K562 (cell line): Measurements from ENCODE around the gene SERPINE1. TPM values are rescaled to one million over a fixed set of nuclear protein-coding genes. Genes with fewer than 3 reads are reported as not detected.

Experiments
- HLTF ChIP-seq: fragments of 450-650 bp; IDR thresholded peaks from 2 replicates; pipeline ENCODE4 v1.6.1; 2016
- JUND ChIP-seq, 2 experiments: IDR thresholded peaks; 2 replicates in 1 of 2; 3 replicates in 1 of 2; pipeline ENCODE4 v1.6.1; 2011; ENCODE audit warnings: borderline replicate concordance in 2 of 2, low read depth in 2 of 2, low read length in 2 of 2, improper control_type of control experiment in 1 of 2, missing biosample characterization in 1 of 2, missing genetic modification characterization in 1 of 2, missing genetic modification reagents in 1 of 2
- NCOA1 ChIP-seq: fragments of 450-650 bp; IDR thresholded peaks from 2 replicates; pipeline ENCODE4 v1.6.1; 2016; ENCODE audit warnings: low read depth
- RAD51 ChIP-seq: fragments of 450-650 bp; IDR thresholded peaks from 2 replicates; pipeline ENCODE4 v1.7.1; 2016; ENCODE audit warnings: low read depth, mild to moderate bottlenecking, borderline replicate concordance
- TEAD4 ChIP-seq, 2 experiments: sonication (generic) in 1 of 2; formaldehyde crosslinking in 1 of 2; IDR thresholded peaks; 2 replicates each; pipeline versions ENCODE4 v1.6.1 to v1.8.0; 2012 to 2022; ENCODE audit warnings: borderline replicate concordance in 1 of 2, inconsistent platforms in 1 of 2, low read length in 1 of 2, mild to moderate bottlenecking in 1 of 2, missing genetic modification reagents in 1 of 2
- ZNF551 ChIP-seq: fragments of 250-450 bp; sonication (Bioruptor Pico); IDR thresholded peaks from 2 replicates; pipeline ENCODE4 v1.5.0; 2021; ENCODE audit warnings: mild to moderate bottlenecking, moderate library complexity
- polyA plus RNA-seq, 8 experiments: library from polyadenylated mRNA; depleted of rRNA in 4 of 8; stranded (reverse) in 5 of 8; unstranded in 3 of 8; fragments of >200 nt; fragmentation: Nextera tagmentation in 2 of 8; fragmentation: Illumina TruSeq in 1 of 8; extraction: Ambion mirVana in 2 of 8; extraction: Trizol in 1 of 8; gene quantifications; 2 replicates each; pipeline versions ENCODE4 v1.2.1 to v1.2.3, GENCODE V29; 2011 to 2014; ENCODE audit warnings: inconsistent platforms in 1 of 8, missing spikeins in 1 of 8
- total RNA-seq, 7 experiments: library from RNA; depleted of rRNA in 6 of 7; stranded (reverse); fragments of >200 nt in 6 of 7; fragmentation: Illumina TruSeq in 2 of 7; extraction: Trizol in 2 of 7; gene quantifications; 2 replicates each; pipeline versions ENCODE4 v1.2.1 to v1.2.3, GENCODE V29; 2011 to 2021; ENCODE audit warnings: low replicate concordance in 1 of 7
- TF ChIP-seq, protein P1 (sequence below): fragments of 250-450 bp; sonication (Bioruptor Pico); IDR thresholded peaks from 2 replicates; pipeline ENCODE4 v1.9.0; 2021; ENCODE audit warnings: mild to moderate bottlenecking, inconsistent platforms
- TF ChIP-seq, protein P2 (sequence below), 2 experiments: IDR thresholded peaks; 2 replicates each; pipeline ENCODE4 v1.6.1; 2011; ENCODE audit warnings: borderline replicate concordance in 1 of 2, control low read depth in 1 of 2, low read depth in 1 of 2, low read length in 1 of 2, mild to moderate bottlenecking in 1 of 2, mixed read lengths in 1 of 2, moderate library complexity in 1 of 2; ENCODE audit not compliant: insufficient read depth in 1 of 2, insufficient read length in 1 of 2, poor library complexity in 1 of 2, severe bottlenecking in 1 of 2; ENCODE audit errors: extremely low read depth in 1 of 2
- TF ChIP-seq, protein P3 (sequence below): IDR thresholded peaks from 2 replicates; pipeline ENCODE4 v1.6.1; 2014; ENCODE audit warnings: antibody characterized with exemption
- TF ChIP-seq, protein P4 (sequence below): IDR thresholded peaks from 3 replicates; pipeline ENCODE4 v1.6.1; 2011; ENCODE audit warnings: borderline replicate concordance, mild to moderate bottlenecking, moderate library complexity; ENCODE audit not compliant: insufficient read length; ENCODE audit errors: extremely low read depth
- TF ChIP-seq, protein P5 (sequence below): fragments of 150-350 bp; conservative IDR thresholded peaks from 2 replicates; pipeline ENCODE4 v1.6.1; 2014; ENCODE audit warnings: low read length

SERPINE1 gene
- total and polyA plus RNA-seq, 9 of the 15 experiments (the other 6 are each of a cell fraction or from before 2014, with no cell fraction given), result 0.22 to 4.8 (median 0.91) TPM

DNA sequence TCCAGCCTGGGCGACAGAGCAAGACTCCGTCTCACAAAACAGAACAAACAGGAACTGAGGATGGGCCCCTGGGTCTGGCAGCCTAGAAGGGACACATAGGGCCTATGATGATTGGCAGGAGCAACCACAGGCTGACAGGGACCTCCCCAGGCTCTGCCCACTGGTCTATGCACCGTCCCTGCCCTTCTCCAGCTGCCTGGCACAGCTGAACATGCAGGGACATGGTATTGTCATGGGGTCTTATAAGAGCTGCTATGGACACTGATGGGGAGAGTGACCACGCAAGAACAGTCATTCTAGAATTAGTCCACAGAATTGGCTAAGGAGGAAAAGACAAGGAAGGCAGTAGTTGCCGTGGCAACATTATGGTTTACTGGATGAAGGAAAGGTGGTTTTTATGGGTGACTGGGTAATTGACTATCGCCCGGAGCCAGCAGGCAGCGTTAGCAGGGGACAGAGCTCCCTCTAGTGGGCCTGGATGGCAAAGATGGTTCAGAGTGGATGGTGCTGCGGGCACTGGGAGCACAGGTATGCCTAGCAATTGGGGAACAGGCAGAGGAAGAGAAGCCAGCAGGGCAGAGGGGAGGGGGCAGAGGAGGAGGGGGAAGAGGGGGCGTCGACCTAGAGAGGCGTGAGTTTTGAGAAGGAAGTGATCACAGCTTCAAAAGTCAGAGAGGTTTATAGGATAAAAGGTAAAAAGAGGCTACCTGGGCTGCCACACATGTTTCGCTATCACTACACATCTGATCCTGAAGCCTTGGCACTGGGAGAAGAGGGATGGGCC lies 49.4 kb upstream of the SERPINE1 start (continued):
- TF ChIP-seq, protein P1, sequence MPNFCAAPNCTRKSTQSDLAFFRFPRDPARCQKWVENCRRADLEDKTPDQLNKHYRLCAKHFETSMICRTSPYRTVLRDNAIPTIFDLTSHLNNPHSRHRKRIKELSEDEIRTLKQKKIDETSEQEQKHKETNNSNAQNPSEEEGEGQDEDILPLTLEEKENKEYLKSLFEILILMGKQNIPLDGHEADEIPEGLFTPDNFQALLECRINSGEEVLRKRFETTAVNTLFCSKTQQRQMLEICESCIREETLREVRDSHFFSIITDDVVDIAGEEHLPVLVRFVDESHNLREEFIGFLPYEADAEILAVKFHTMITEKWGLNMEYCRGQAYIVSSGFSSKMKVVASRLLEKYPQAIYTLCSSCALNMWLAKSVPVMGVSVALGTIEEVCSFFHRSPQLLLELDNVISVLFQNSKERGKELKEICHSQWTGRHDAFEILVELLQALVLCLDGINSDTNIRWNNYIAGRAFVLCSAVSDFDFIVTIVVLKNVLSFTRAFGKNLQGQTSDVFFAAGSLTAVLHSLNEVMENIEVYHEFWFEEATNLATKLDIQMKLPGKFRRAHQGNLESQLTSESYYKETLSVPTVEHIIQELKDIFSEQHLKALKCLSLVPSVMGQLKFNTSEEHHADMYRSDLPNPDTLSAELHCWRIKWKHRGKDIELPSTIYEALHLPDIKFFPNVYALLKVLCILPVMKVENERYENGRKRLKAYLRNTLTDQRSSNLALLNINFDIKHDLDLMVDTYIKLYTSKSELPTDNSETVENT (CRISPR knock-in tag), result no peak
- TF ChIP-seq, protein P2, sequence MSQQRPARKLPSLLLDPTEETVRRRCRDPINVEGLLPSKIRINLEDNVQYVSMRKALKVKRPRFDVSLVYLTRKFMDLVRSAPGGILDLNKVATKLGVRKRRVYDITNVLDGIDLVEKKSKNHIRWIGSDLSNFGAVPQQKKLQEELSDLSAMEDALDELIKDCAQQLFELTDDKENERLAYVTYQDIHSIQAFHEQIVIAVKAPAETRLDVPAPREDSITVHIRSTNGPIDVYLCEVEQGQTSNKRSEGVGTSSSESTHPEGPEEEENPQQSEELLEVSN (IDR thresholded peaks at IDR 0.05; ENCODE audit: borderline replicate concordance in 1 of 2, extremely low read depth in 1 of 2, insufficient read depth in 1 of 2, insufficient read length in 1 of 2, low read depth in 1 of 2, low read length in 1 of 2, poor library complexity in 1 of 2, severe bottlenecking in 1 of 2), result no peak
- TF ChIP-seq ZNF551 (no peak), RAD51 (no peak), TEAD4 (IDR thresholded peaks at IDR 0.05; ENCODE audit: low read length) (peak; percentile 57; the same call in 1 of the 2 replicates), TEAD4 (CRISPR knock-in tag; IDR thresholded peaks at IDR 0.05; ENCODE audit: borderline replicate concordance) (no peak), HLTF (0 out of 2 replicates have a peak, but pooled peaks have one; percentile 51), NCOA1 (no peak), JUND (IDR thresholded peaks at IDR 0.05; ENCODE audit: borderline replicate concordance, low read depth, low read length) (peak; percentile 70; the same call in 1 of the 2 replicates), JUND (tag; IDR thresholded peaks at IDR 0.05; ENCODE audit: borderline replicate concordance, low read depth, low read length) (peak; percentile 36; the same call in 1 of the 3 replicates)
- TF ChIP-seq, protein P3, sequence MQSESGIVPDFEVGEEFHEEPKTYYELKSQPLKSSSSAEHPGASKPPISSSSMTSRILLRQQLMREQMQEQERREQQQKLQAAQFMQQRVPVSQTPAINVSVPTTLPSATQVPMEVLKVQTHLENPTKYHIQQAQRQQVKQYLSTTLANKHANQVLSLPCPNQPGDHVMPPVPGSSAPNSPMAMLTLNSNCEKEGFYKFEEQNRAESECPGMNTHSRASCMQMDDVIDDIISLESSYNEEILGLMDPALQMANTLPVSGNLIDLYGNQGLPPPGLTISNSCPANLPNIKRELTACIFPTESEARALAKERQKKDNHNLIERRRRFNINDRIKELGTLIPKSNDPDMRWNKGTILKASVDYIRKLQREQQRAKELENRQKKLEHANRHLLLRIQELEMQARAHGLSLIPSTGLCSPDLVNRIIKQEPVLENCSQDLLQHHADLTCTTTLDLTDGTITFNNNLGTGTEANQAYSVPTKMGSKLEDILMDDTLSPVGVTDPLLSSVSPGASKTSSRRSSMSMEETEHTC, result no peak
- TF ChIP-seq, protein P4, sequence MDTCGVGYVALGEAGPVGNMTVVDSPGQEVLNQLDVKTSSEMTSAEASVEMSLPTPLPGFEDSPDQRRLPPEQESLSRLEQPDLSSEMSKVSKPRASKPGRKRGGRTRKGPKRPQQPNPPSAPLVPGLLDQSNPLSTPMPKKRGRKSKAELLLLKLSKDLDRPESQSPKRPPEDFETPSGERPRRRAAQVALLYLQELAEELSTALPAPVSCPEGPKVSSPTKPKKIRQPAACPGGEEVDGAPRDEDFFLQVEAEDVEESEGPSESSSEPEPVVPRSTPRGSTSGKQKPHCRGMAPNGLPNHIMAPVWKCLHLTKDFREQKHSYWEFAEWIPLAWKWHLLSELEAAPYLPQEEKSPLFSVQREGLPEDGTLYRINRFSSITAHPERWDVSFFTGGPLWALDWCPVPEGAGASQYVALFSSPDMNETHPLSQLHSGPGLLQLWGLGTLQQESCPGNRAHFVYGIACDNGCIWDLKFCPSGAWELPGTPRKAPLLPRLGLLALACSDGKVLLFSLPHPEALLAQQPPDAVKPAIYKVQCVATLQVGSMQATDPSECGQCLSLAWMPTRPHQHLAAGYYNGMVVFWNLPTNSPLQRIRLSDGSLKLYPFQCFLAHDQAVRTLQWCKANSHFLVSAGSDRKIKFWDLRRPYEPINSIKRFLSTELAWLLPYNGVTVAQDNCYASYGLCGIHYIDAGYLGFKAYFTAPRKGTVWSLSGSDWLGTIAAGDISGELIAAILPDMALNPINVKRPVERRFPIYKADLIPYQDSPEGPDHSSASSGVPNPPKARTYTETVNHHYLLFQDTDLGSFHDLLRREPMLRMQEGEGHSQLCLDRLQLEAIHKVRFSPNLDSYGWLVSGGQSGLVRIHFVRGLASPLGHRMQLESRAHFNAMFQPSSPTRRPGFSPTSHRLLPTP, result no peak
- TF ChIP-seq, protein P5, sequence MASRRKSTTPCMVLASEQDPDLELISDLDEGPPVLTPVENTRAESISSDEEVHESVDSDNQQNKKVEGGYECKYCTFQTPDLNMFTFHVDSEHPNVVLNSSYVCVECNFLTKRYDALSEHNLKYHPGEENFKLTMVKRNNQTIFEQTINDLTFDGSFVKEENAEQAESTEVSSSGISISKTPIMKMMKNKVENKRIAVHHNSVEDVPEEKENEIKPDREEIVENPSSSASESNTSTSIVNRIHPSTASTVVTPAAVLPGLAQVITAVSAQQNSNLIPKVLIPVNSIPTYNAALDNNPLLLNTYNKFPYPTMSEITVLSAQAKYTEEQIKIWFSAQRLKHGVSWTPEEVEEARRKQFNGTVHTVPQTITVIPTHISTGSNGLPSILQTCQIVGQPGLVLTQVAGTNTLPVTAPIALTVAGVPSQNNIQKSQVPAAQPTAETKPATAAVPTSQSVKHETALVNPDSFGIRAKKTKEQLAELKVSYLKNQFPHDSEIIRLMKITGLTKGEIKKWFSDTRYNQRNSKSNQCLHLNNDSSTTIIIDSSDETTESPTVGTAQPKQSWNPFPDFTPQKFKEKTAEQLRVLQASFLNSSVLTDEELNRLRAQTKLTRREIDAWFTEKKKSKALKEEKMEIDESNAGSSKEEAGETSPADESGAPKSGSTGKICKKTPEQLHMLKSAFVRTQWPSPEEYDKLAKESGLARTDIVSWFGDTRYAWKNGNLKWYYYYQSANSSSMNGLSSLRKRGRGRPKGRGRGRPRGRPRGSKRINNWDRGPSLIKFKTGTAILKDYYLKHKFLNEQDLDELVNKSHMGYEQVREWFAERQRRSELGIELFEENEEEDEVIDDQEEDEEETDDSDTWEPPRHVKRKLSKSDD, result 0 out of 2 replicates have a peak, but pooled peaks have one; percentile 64
